CD4-positive, CD25-positive, alpha-beta regulatory T cell (primary cell): ENCODE data around the gene ANAPC10. TPM values are rescaled to one million over a fixed set of nuclear protein-coding genes. Genes with fewer than 3 reads are reported as not detected.

Experiments used
- polyA plus RNA-seq, 4 donors: library from polyadenylated mRNA; unstranded; fragments of 300-500 nt; fragmentation: Illumina TruSeq; gene quantifications; one replicate each; pipeline ENCODE4 v1.2.3, GENCODE V29; 2021
- total RNA-seq: library from RNA; stranded (reverse); gene quantifications from one replicate; pipeline ENCODE4 v1.2.3, GENCODE V29; 2022

The ANAPC10 gene
- total and polyA plus RNA-seq, 5 donors from 2014 or later = 30.6 to 56.9 (median 40.3) TPM

Other genes starting within 250 kb of the ANAPC10 start
- 41.4 TPM for gene ABCE1, start 115 bp upstream of the ANAPC10 start, total RNA-seq
- 10 to 100 TPM; 59.1 to 71.8 (median 66.1) TPM for gene ABCE1, start 115 bp upstream of the ANAPC10 start, polyA plus RNA-seq
- gene OTUD4, start 82.4 kb upstream of the ANAPC10 start, total RNA-seq = 74.9 TPM
- 10 to 100 TPM; 10.6 to 13.1 (median 12.6) TPM for gene OTUD4, start 82.4 kb upstream of the ANAPC10 start, polyA plus RNA-seq